Measurements from ENCODE around the gene POLR2L. TPM values are rescaled to one million over a fixed set of nuclear protein-coding genes. Genes with fewer than 3 reads are reported as not detected.
A peak's percentile ranks its signal among the peaks of the same experiment; 100 is the strongest.

The POLR2L gene
- total RNA-seq, 6 donors from 2014 or later, result 34.1 to 168 (median 102) TPM

DNA sequence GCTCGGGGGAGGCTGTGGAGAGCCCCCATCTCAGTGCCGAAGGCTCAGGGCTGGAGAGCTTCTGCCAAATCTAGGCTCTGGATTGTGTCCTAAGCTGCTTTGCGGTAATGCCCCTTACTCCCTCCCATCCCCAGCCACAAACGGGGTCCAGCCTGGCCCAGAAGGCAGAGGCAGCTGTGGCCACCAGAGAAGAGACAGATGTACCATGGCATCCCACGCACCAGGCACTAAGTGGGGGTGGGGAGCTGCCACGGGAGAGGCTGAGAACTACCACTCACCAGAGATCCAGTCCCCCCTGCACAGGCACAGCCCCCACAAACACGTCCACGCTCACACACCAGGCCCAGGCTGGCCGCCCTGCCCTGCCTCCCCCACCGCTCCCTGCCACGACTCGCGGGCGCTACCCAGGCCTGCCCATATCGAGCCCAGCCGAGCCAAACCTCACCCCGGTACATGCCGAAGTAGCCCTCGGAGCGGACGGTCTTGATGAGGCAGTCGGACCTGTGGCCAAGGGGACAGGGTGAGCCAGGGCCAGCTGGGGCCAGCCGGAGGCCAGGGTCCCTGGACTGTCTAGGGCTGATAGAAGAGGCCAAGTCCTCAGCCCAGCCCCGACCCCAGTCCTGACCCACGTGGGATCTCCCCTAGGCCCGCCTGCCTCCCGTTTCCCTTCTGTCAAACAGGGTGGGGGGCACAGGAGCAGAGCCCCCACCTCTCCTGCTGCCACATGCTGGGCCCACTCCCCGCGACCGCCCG lies 48.1 kb downstream of the POLR2L start:
- H3K4me3 ChIP-seq, result peak overlapping the region in 2 of 4 donors; percentile 80 to 84
- ATAC-seq (ENCODE audit: low FRiP score in 2 of 2), result no peak
- peaks cover 3 to 32% (median 20%) of the 10 kb centered on the region in 4 donors for H3K36me3 ChIP-seq
- TF ChIP-seq POLR2A (IDR thresholded peaks at IDR 0.05) (no peak), EP300 (IDR thresholded peaks at IDR 0.05) (no peak), POLR2AphosphoS5 (IDR thresholded peaks at IDR 0.05) (no peak), CTCF (IDR thresholded peaks at IDR 0.05) (no peak)
- H3K27me3 ChIP-seq, result peaks cover 0 to 11% (median 5%) of the 10 kb centered on the region in 4 donors
- WGBS, 2 donors, result 83 to 92% methylated on average over 7 to 30 of the region's 31 CpGs
- H3K4me1 ChIP-seq, result peaks cover 26 to 54% (median 30%) of the 10 kb centered on the region in 4 donors
- peak in 1 of 2 donors; percentile 81 for DNase-seq
- H3K27ac ChIP-seq, result peak overlapping the region in 2 of 4 donors; percentile 88 to 91
- H3K9me3 ChIP-seq, result no peaks in the 10 kb centered on the region

DNA sequence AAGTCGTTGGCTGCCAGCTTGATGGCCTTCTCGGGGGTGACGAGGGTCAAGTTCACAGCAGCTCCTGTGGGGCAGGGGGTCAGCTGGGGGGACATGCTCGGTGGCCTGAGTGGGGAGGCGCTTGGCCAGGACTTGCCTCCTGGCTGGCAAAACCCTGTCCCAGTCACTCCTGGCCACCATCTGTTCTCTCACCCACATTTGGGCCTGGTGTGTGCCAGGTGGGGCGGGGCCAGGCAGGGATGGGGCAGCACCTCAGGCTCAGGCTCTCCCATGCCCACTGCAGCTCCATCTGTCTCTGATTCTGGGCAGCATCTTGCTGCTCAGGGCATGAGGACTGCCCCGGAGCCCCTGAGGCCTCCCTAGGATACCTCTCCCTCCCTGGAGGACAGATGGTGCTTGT lies 48.8 kb downstream of the POLR2L start:
- ATAC-seq (ENCODE audit: low FRiP score in 2 of 2) (no peak), DNase-seq (peak in 1 of 2 donors; percentile 72)
- H3K27me3 ChIP-seq, result peaks cover 0 to 17% (median 10%) of the 10 kb centered on the region in 4 donors
- H3K4me1 ChIP-seq, result peaks cover 26 to 51% (median 29%) of the 10 kb centered on the region in 4 donors
- peaks cover 3 to 32% (median 18%) of the 10 kb centered on the region in 4 donors for H3K36me3 ChIP-seq
- TF ChIP-seq POLR2A (IDR thresholded peaks at IDR 0.05), result no peak
- TF ChIP-seq POLR2AphosphoS5 (IDR thresholded peaks at IDR 0.05), result no peak
- TF ChIP-seq CTCF (IDR thresholded peaks at IDR 0.05), result no peak
- TF ChIP-seq EP300 (IDR thresholded peaks at IDR 0.05), result no peak
- no peaks in the 10 kb centered on the region for H3K9me3 ChIP-seq
- H3K27ac ChIP-seq, result no peak overlapping the region
- H3K4me3 ChIP-seq, result no peak overlapping the region
- WGBS, 2 donors, result 93 to 100% methylated on average over 2 to 4 of the region's 7 CpGs

- H3K36me3 ChIP-seq, result peaks cover 3 to 32% (median 18%) of the 10 kb centered on the region in 4 donors
- peaks cover 22 to 45% (median 25%) of the 10 kb centered on the region in 4 donors for H3K4me1 ChIP-seq
- 92 to 96% methylated on average over 5 to 12 of the region's 13 CpGs for WGBS, 2 donors
- DNase-seq (peak in 1 of 2 donors; percentile 67), ATAC-seq (ENCODE audit: low FRiP score in 2 of 2) (no peak)
- TF ChIP-seq CTCF (IDR thresholded peaks at IDR 0.05) (no peak), POLR2AphosphoS5 (IDR thresholded peaks at IDR 0.05) (no peak), POLR2A (IDR thresholded peaks at IDR 0.05) (no peak), EP300 (IDR thresholded peaks at IDR 0.05) (no peak)
- H3K9me3 ChIP-seq, result no peaks in the 10 kb centered on the region
- peaks cover 0 to 22% (median 10%) of the 10 kb centered on the region in 4 donors for H3K27me3 ChIP-seq
- H3K4me3 ChIP-seq, result no peak overlapping the region
- no peak overlapping the region for H3K27ac ChIP-seq
Observed at GRCh38 chr11:792873-793272, 49.5 kb downstream of the POLR2L start.

GRCh38 chr11:792535-792821 lies 49.9 kb downstream of the POLR2L start:
- Histone ChIP-seq H3K4me1 (peaks cover 22 to 41% (median 25%) of the 10 kb centered on the region in 4 donors), H3K27me3 (peaks cover 0 to 22% (median 10%) of the 10 kb centered on the region in 4 donors), H3K36me3 (peaks cover 3 to 32% (median 18%) of the 10 kb centered on the region in 4 donors), H3K9me3 (no peaks in the 10 kb centered on the region), H3K4me3 (no peak overlapping the region), H3K27ac (no peak overlapping the region)
- WGBS, 2 donors, result 93 to 99% methylated on average over 7 to 12 of the region's 15 CpGs
- ATAC-seq (ENCODE audit: low FRiP score in 2 of 2), result no peak
- DNase-seq, result peak in 1 of 2 donors; percentile 81
- no peak for TF ChIP-seq CTCF (IDR thresholded peaks at IDR 0.05)
- TF ChIP-seq POLR2AphosphoS5 (IDR thresholded peaks at IDR 0.05), result no peak
- no peak for TF ChIP-seq EP300 (IDR thresholded peaks at IDR 0.05)
- TF ChIP-seq POLR2A (IDR thresholded peaks at IDR 0.05), result no peak
